Endothelial cell of umbilical vein (primary cell): ENCODE results near the gene TGFA. TPM values are rescaled to one million over a fixed set of nuclear protein-coding genes. Genes with fewer than 3 reads are reported as not detected.

Source experiments
- BruUV-seq: library from RNA; stranded (reverse); fragments of 400-500 nt; replicated peaks from 2 replicates; lab custom pipeline; 2021; lab: Mats Ljungman, UMichigan
- CTCF ChIA-PET: fragments of 300-600, 350-600 bp; sonication (Branson Sonifier 250); formaldehyde crosslinking; loops from one replicate; lab custom pipeline; 2021; ENCODE audit warnings: antibody characterized with exemption, inconsistent platforms; lab: Charles Lee
- POLR2A ChIA-PET: fragments of 300-600, 350-600 bp; sonication (Branson Sonifier 250); formaldehyde crosslinking; loops from one replicate; lab custom pipeline; 2021; ENCODE audit warnings: antibody characterized with exemption, inconsistent platforms; lab: Charles Lee
- DNase-seq: peaks from one replicate; pipeline ENCODE4 v3.0.0-alpha.2; 2011; ENCODE audit warnings: low read depth, low spot score
- FAIRE-seq: peaks from 2 replicates; lab custom pipeline; 2011; peaks lifted over from hg19 to GRCh38; lab: Jason Lieb, UNC
- H2AFZ ChIP-seq: 2 replicates; pipeline ENCODE4 v1.6.0; 2012; ENCODE audit warnings: low read depth, low read length, control low read depth, inconsistent platforms
- H3K27ac ChIP-seq: 2 replicates; pipeline ENCODE4 v1.5.1; 2011; ENCODE audit warnings: low read depth, mild to moderate bottlenecking, control low read depth, low read length, moderate library complexity; ENCODE audit not compliant: insufficient read depth
- H3K27me3 ChIP-seq, 2 experiments: 2 replicates each; pipeline versions ENCODE4 v1.6.0 to v1.6.1; 2011; ENCODE audit warnings: low read length in 2 of 2, mixed read lengths in 1 of 2; ENCODE audit not compliant: control insufficient read depth in 2 of 2, insufficient read depth in 2 of 2
- H3K36me3 ChIP-seq, 2 experiments: 2 replicates in 1 of 2; 3 replicates in 1 of 2; pipeline ENCODE4 v1.5.1; 2011; ENCODE audit warnings: low read length in 2 of 2, mild to moderate bottlenecking in 1 of 2, moderate library complexity in 1 of 2; ENCODE audit not compliant: control insufficient read depth in 2 of 2, insufficient read depth in 2 of 2; ENCODE audit errors: extremely low read depth in 1 of 2
- H3K4me1 ChIP-seq: 3 replicates; pipeline ENCODE4 v1.5.1; 2011; ENCODE audit warnings: mild to moderate bottlenecking, low read length; ENCODE audit not compliant: control insufficient read depth, insufficient read depth; ENCODE audit errors: extremely low read depth
- H3K4me2 ChIP-seq: 2 replicates; pipeline ENCODE4 v1.6.1; 2011; ENCODE audit warnings: low read length, control low read depth, mixed read lengths; ENCODE audit not compliant: insufficient read depth
- H3K4me3 ChIP-seq, 3 experiments: fragments of 200-600 bp in 1 of 3; sonication (generic), shearing (Covaris generic) in 1 of 3; replicated peaks in 1 of 3; 2 replicates each; pipeline ENCODE4 v1.5.1; 2011 to 2016; ENCODE audit warnings: control low read depth in 3 of 3, low read length in 3 of 3, mild to moderate bottlenecking in 2 of 3, inconsistent platforms in 1 of 3, low read depth in 1 of 3, moderate library complexity in 1 of 3; ENCODE audit not compliant: insufficient read depth in 1 of 3
- H3K79me2 ChIP-seq: 2 replicates; pipeline ENCODE4 v1.6.0; 2012; ENCODE audit warnings: low read length, inconsistent platforms; ENCODE audit not compliant: control insufficient read depth, insufficient read depth
- H3K9ac ChIP-seq: replicated peaks from 2 replicates; pipeline ENCODE3; 2011; ENCODE audit warnings: low read length, control low read depth; ENCODE audit not compliant: insufficient read depth; ENCODE audit errors: extremely low read depth
- H3K9me1 ChIP-seq: replicated peaks from 3 replicates; pipeline ENCODE4 v1.6.0; 2011; ENCODE audit warnings: mild to moderate bottlenecking, low read length; ENCODE audit not compliant: control insufficient read depth, insufficient read depth; ENCODE audit errors: extremely low read depth
- H3K9me3 ChIP-seq: replicated peaks from 2 replicates; pipeline ENCODE4 v1.5.1; 2012; ENCODE audit warnings: low read length, inconsistent platforms; ENCODE audit not compliant: control insufficient read depth, insufficient read depth
- H4K20me1 ChIP-seq: replicated peaks from 2 replicates; pipeline ENCODE3; 2011; ENCODE audit warnings: mild to moderate bottlenecking, low read length; ENCODE audit not compliant: control insufficient read depth, insufficient read depth; ENCODE audit errors: extremely low read depth
- EZH2 ChIP-seq: IDR thresholded peaks from 2 replicates; pipeline ENCODE4 v1.6.1; 2012; ENCODE audit warnings: borderline replicate concordance, low read depth, mild to moderate bottlenecking, moderate library complexity, low read length, inconsistent platforms; ENCODE audit not compliant: severe bottlenecking
- FOS ChIP-seq: IDR thresholded peaks from 2 replicates; pipeline ENCODE4 v1.6.1; 2011; ENCODE audit warnings: mild to moderate bottlenecking, low read length, moderate library complexity, borderline replicate concordance; ENCODE audit not compliant: insufficient read depth
- GATA2 ChIP-seq: IDR thresholded peaks from 2 replicates; pipeline ENCODE4 v1.7.0; 2011; ENCODE audit warnings: low read depth, mild to moderate bottlenecking, moderate library complexity, mixed read lengths, low read length; ENCODE audit not compliant: insufficient read length, insufficient read depth
- JUN ChIP-seq: IDR thresholded peaks from 2 replicates; pipeline ENCODE4 v1.6.1; 2011; ENCODE audit warnings: borderline replicate concordance, low read depth; ENCODE audit not compliant: insufficient read length, insufficient read depth
- MYC ChIP-seq: IDR thresholded peaks from one replicate; pipeline ENCODE4 v1.6.1; 2011; ENCODE audit warnings: mild to moderate bottlenecking, low read depth, low read length
- POLR2A ChIP-seq: IDR thresholded peaks from 2 replicates; pipeline ENCODE4 v1.6.1; 2012; ENCODE audit warnings: low read depth, mild to moderate bottlenecking, control low read depth, low read length
- POLR2AphosphoS5 ChIP-seq: IDR thresholded peaks from 2 replicates; pipeline ENCODE4 v1.6.1; 2012; ENCODE audit warnings: low read depth, mild to moderate bottlenecking, control low read depth, low read length, moderate library complexity; ENCODE audit not compliant: insufficient read depth
- dilution Hi-C: fragments of 300-500 bp; cut with MboI; formaldehyde crosslinking; loops from one replicate; pipeline ENCODE4 v1.15.0; 2019; ENCODE audit warnings: low sequenced_read_pairs; ENCODE audit not compliant: extremely low pct_ligation_motif_present
- intact Hi-C: fragments of 100-400 bp; cut with micrococcal nuclease; formaldehyde crosslinking; loops from one replicate; pipeline ENCODE4 v1.10.0; 2022
- polyA plus RNA-seq, 4 experiments: library from polyadenylated mRNA; depleted of rRNA in 3 of 4; stranded (reverse) in 3 of 4; unstranded in 1 of 4; fragments of >200 nt; gene quantifications; 2 replicates each; pipeline versions ENCODE4 v1.2.1 to v1.2.3, GENCODE V29; 2011 to 2012; ENCODE audit warnings: missing spikeins in 1 of 4
- total RNA-seq: library from RNA; stranded (reverse); gene quantifications from 2 replicates; pipeline ENCODE4 v1.2.3, GENCODE V29; 2021
- TF ChIP-seq, protein P1 (sequence below): IDR thresholded peaks from 2 replicates; pipeline ENCODE4 v1.6.1; 2011; ENCODE audit not compliant: insufficient read depth, insufficient read length
- TF ChIP-seq, protein P2 (sequence below), 2 donors: IDR thresholded peaks; 1 replicate in 1 of 2; 2 replicates in 1 of 2; pipeline ENCODE4 v1.5.1; 2011; ENCODE audit warnings: low read length in 2 of 2, mild to moderate bottlenecking in 2 of 2, moderate library complexity in 2 of 2, control low read depth in 1 of 2, inconsistent platforms in 1 of 2, low read depth in 1 of 2; ENCODE audit not compliant: insufficient read depth in 1 of 2; ENCODE audit errors: extremely low read depth in 1 of 2

TGFA gene
- total and polyA plus RNA-seq, 2 donors (not counting 3 experiments of a cell fraction or from before 2014, with no cell fraction given) = 0.22 to 0.32 TPM

DNA sequence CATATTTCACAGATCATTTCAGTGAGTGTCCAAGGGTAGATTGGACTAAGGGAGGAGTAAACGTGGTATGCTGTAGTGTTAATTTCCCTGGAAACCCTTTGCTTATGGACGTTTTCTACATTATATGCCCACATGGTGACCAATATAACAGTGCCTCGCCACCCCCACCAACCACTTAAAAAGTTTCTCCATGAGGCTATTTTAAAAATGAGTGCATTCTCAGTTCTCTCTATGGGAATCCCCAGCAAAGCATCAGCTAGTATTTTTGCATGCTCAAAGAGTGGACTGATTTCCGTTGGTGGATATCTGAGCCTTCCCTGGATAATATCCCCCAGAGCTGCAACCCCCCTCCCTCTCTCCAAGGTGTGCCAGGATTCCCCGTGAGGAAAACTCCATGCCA is 73.2 kb downstream of the TGFA start:
- CTCF ChIA-PET = interaction anchor here (1.5 kb wide), 1 partner anchor 176 kb away, joined by 3 read pairs; no protein-coding TSS in a partner anchor
- POLR2A ChIA-PET = no interaction called here
- Histone ChIP-seq H3K79me2 (no peaks in the 10 kb centered on the region), H3K4me1 (no peaks in the 10 kb centered on the region), H3K4me3 (no peak overlapping the region), H3K27me3 (peaks cover 23 to 33% of the 10 kb centered on the region in 2 experiments), H4K20me1 (no peaks in the 10 kb centered on the region), H3K9me1 (no peaks in the 10 kb centered on the region), H3K9me3 (no peaks in the 10 kb centered on the region), H3K9ac (no peak overlapping the region), H3K36me3 (no peaks in the 10 kb centered on the region), H3K27ac (no peak overlapping the region), H3K4me2 (no peak overlapping the region), H2AFZ (no peak overlapping the region)
- BruUV-seq = no TSS peak
- FAIRE-seq = no peak
- dilution Hi-C loops (no loop called here), intact Hi-C loops (no loop called here)
- no peak for TF ChIP-seq MYC
- no peak for TF ChIP-seq POLR2AphosphoS5
- TF ChIP-seq, protein P1, sequence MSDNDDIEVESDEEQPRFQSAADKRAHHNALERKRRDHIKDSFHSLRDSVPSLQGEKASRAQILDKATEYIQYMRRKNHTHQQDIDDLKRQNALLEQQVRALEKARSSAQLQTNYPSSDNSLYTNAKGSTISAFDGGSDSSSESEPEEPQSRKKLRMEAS = no peak
- TF ChIP-seq EZH2 = no peak
- no peak for TF ChIP-seq GATA2
- TF ChIP-seq, protein P2, sequence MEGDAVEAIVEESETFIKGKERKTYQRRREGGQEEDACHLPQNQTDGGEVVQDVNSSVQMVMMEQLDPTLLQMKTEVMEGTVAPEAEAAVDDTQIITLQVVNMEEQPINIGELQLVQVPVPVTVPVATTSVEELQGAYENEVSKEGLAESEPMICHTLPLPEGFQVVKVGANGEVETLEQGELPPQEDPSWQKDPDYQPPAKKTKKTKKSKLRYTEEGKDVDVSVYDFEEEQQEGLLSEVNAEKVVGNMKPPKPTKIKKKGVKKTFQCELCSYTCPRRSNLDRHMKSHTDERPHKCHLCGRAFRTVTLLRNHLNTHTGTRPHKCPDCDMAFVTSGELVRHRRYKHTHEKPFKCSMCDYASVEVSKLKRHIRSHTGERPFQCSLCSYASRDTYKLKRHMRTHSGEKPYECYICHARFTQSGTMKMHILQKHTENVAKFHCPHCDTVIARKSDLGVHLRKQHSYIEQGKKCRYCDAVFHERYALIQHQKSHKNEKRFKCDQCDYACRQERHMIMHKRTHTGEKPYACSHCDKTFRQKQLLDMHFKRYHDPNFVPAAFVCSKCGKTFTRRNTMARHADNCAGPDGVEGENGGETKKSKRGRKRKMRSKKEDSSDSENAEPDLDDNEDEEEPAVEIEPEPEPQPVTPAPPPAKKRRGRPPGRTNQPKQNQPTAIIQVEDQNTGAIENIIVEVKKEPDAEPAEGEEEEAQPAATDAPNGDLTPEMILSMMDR (IDR thresholded peaks at IDR 0.05; ENCODE audit: extremely low read depth in 1 of 2, insufficient read depth in 1 of 2, low read depth in 1 of 2, low read length in 2 of 2) = no peak
- no peak for TF ChIP-seq JUN
- no peak for TF ChIP-seq POLR2A
- TF ChIP-seq FOS = no peak
- DNase-seq = no peak
